MCF 10A (cell line): ENCODE measurements around the gene WWC2. TPM values are rescaled to one million over a fixed set of nuclear protein-coding genes. Genes with fewer than 3 reads are reported as not detected.

Experiments
- BruUV-seq: library from RNA; stranded (reverse); fragments of 400-500 nt; replicated peaks from 2 replicates; lab custom pipeline; 2021; lab: Mats Ljungman, UMichigan
- CTCF ChIA-PET: fragments of 300-600 bp; sonication (Branson Sonifier 250); formaldehyde crosslinking; extraction: SDS; loops from one replicate; lab custom pipeline; 2021; ENCODE audit warnings: antibody characterized with exemption, inconsistent platforms; lab: Yijun Ruan, JAX
- POLR2A ChIA-PET: fragments of 300-600, 350-650 bp; sonication (Branson Sonifier 250); formaldehyde crosslinking; extraction: SDS; loops from one replicate; lab custom pipeline; 2020; ENCODE audit warnings: antibody characterized with exemption, inconsistent platforms; lab: Yijun Ruan, JAX
- DNase-seq: peaks from one replicate; pipeline ENCODE4 v3.0.0-alpha.2; 2018; ENCODE audit not compliant: unreplicated experiment
- H3K27ac Mint-ChIP-seq: one replicate; pipeline ENCODE4 v1.8.0; 2022; ENCODE audit warnings: mild to moderate bottlenecking, low read depth, mixed read lengths; ENCODE audit not compliant: unreplicated experiment
- H3K27me3 Mint-ChIP-seq: one replicate; pipeline ENCODE4 v1.8.0; 2022; ENCODE audit warnings: mixed read lengths; ENCODE audit not compliant: insufficient read depth, unreplicated experiment
- H3K36me3 Mint-ChIP-seq: one replicate; pipeline ENCODE4 v1.8.0; 2022; ENCODE audit warnings: mild to moderate bottlenecking, moderate library complexity, mixed read lengths; ENCODE audit not compliant: insufficient read depth, unreplicated experiment
- H3K4me1 Mint-ChIP-seq: one replicate; pipeline ENCODE4 v1.8.0; 2022; ENCODE audit warnings: mixed read lengths; ENCODE audit not compliant: insufficient read depth, unreplicated experiment
- H3K4me3 Mint-ChIP-seq: one replicate; pipeline ENCODE4 v1.8.0; 2022; ENCODE audit warnings: mild to moderate bottlenecking, moderate library complexity, mixed read lengths; ENCODE audit not compliant: unreplicated experiment
- H3K9me3 Mint-ChIP-seq: one replicate; pipeline ENCODE4 v1.8.0; 2022; ENCODE audit warnings: mixed read lengths; ENCODE audit not compliant: unreplicated experiment
- intact Hi-C: fragments of 100-400 bp; cut with micrococcal nuclease; formaldehyde crosslinking; loops from 2 replicates; pipeline ENCODE4 v1.14.1; 2022
- total RNA-seq: library from RNA; stranded (reverse); gene quantifications from 2 replicates; pipeline ENCODE4 v1.2.3, GENCODE V29; 2022
- TF ChIP-seq, protein P1 (sequence below): fragments of 200-600 bp; IDR thresholded peaks from one replicate; pipeline ENCODE4 v1.8.0; 2022; ENCODE audit warnings: antibody characterized with exemption, mild to moderate bottlenecking; ENCODE audit not compliant: unreplicated experiment

WWC2 gene
- total RNA-seq, 1 experiment from 2014 or later: 42.4 TPM

DNA sequence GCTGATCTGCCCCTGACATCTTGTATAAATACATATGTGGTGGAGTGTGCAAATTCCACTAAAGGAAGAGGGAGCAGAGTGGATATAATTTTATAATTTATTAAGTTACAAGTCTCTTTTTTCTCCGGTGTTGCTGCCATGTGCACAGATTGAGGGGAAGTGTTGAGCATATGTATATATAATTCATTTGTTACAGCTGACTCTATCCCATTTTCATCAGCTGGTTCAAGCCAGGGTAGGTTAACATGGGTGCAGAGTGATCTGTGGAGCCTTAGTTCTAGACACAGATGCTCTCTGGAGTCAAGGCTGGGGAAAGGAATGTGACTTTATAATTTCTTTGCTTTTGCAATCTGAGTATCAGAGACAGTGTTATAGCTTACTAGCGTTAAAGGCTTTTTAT, 103.5 kb downstream of the WWC2 start:
- ChIA-PET POLR2A (no interaction called here), CTCF (no interaction called here)
- no peak overlapping the region for H3K27ac Mint-ChIP-seq
- no peak overlapping the region for H3K4me3 Mint-ChIP-seq
- intact Hi-C loops: no loop called here
- no TSS peak for BruUV-seq
- peaks cover 27% of the 10 kb centered on the region for H3K36me3 Mint-ChIP-seq
- no peaks in the 10 kb centered on the region for H3K9me3 Mint-ChIP-seq
- DNase-seq: no peak
- H3K27me3 Mint-ChIP-seq: no peaks in the 10 kb centered on the region
- H3K4me1 Mint-ChIP-seq: peaks cover 16% of the 10 kb centered on the region
- TF ChIP-seq, protein P1, sequence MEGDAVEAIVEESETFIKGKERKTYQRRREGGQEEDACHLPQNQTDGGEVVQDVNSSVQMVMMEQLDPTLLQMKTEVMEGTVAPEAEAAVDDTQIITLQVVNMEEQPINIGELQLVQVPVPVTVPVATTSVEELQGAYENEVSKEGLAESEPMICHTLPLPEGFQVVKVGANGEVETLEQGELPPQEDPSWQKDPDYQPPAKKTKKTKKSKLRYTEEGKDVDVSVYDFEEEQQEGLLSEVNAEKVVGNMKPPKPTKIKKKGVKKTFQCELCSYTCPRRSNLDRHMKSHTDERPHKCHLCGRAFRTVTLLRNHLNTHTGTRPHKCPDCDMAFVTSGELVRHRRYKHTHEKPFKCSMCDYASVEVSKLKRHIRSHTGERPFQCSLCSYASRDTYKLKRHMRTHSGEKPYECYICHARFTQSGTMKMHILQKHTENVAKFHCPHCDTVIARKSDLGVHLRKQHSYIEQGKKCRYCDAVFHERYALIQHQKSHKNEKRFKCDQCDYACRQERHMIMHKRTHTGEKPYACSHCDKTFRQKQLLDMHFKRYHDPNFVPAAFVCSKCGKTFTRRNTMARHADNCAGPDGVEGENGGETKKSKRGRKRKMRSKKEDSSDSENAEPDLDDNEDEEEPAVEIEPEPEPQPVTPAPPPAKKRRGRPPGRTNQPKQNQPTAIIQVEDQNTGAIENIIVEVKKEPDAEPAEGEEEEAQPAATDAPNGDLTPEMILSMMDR: no peak

DNA sequence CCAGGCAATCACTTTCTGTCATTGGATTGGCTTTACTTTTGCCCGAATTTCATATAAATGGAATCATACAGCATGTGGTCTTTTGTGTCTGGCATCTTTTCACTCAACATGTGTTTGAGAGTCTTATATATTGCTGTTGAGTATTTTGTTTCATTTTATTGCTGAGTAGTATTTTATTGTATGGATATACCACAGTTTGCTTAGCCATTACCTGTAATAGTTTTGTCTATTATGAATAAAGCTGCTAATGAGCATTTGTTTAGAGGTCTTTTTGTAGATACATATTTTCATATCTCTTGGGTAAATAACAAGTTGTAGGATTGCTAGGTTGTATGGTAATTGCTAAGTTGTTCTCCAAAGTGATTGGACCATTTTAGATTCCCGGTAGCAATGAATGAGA, 105.7 kb downstream of the WWC2 start:
- Mint-ChIP-seq H3K4me1 (peaks cover 16% of the 10 kb centered on the region), H3K27me3 (no peaks in the 10 kb centered on the region), H3K36me3 (peaks cover 32% of the 10 kb centered on the region), H3K27ac (no peak overlapping the region), H3K4me3 (no peak overlapping the region), H3K9me3 (no peaks in the 10 kb centered on the region)
- TF ChIP-seq, protein P1: no peak
- intact Hi-C loops: no loop called here
- ChIA-PET CTCF (interaction anchor here (0.6 to 1.3 kb wide), 4 partner anchors 57 to 266 kb away, joined by 3 to 5 read pairs (median 4); partner anchors contain the start of gene WWC2), POLR2A (interaction anchor here (1.5 kb wide), 1 partner anchor 11 kb away, joined by 4 read pairs; no protein-coding TSS in a partner anchor)
- BruUV-seq: no TSS peak
- DNase-seq: no peak

DNA sequence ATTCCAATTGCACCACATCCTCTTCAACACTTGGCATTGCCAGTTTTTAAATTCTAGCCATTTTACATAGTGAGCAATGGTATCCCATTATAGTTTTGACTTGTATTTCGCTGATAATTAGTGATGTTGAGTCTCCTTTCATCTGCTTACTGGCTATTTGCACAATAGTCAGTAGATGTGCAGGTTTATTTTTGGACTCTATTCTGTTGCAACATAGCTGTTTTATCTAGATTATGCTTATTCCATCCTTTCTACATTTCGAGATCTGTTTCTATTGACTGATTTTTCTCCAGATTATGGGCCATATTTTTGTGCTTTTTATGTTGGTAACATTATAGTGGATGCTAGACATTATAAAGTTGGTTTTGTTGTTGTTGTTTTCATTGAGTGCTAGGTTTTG, 106.1 kb downstream of the WWC2 start:
- intact Hi-C loops: no loop called here
- DNase-seq: no peak
- Mint-ChIP-seq H3K4me3 (no peak overlapping the region), H3K36me3 (peaks cover 32% of the 10 kb centered on the region), H3K9me3 (no peaks in the 10 kb centered on the region), H3K4me1 (peaks cover 16% of the 10 kb centered on the region), H3K27ac (no peak overlapping the region), H3K27me3 (no peaks in the 10 kb centered on the region)
- TF ChIP-seq, protein P1: no peak
- ChIA-PET CTCF (interaction anchor here (0.6 to 1.3 kb wide), 3 partner anchors 56 to 267 kb away, joined by 3 to 4 read pairs (median 3); partner anchors contain the start of gene WWC2), POLR2A (interaction anchor here (1.0 to 1.5 kb wide), 2 partner anchors 11 to 58 kb away, joined by 3 to 4 read pairs; no protein-coding TSS in a partner anchor)
- BruUV-seq: no TSS peak

DNA sequence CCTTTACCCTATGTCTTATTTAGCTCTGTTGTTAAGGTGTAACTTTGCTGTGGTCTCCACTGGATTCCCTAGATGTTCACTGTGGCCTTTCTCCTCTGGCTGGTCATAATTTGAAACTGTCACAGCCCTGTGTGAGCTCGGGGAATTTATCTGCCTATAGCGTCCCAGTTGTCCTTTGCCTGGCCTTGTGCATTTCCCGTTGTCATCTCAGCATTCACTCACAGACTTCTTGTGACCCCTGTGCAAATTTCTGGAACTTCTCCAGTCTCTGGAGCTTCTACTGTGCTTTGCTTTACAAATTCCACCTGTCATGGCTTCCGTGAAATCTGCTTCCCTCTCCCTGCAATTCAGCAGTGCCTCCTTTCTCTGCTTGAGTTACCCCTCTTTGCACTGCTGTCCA, 106.7 kb downstream of the WWC2 start:
- ChIA-PET POLR2A (interaction anchor here (1.0 kb wide), 1 partner anchor 59 kb away, joined by 3 read pairs; no protein-coding TSS in a partner anchor), CTCF (no interaction called here)
- Mint-ChIP-seq H3K27me3 (no peaks in the 10 kb centered on the region), H3K27ac (no peak overlapping the region), H3K9me3 (no peaks in the 10 kb centered on the region), H3K4me1 (peaks cover 10% of the 10 kb centered on the region), H3K4me3 (no peak overlapping the region), H3K36me3 (peaks cover 32% of the 10 kb centered on the region)
- no TSS peak for BruUV-seq
- intact Hi-C loops: no loop called here
- TF ChIP-seq, protein P1: no peak
- DNase-seq: no peak
